GM19035 (cell line): ENCODE measurements around the gene KLHDC10.
"Not testable (repeated sequence)": the region's sequence is repeated elsewhere in the genome, so short reads cannot be mapped to it uniquely, and the experiment has no call there.

Experiments used
- ATAC-seq: cut with Tn5 transposase; IDR thresholded peaks from one replicate; pipeline ENCODE4 v1.9.1; 2021; ENCODE audit not compliant: unreplicated experiment

KLHDC10 gene

GRCh38 chr7:130079846-130080394 lies 9.6 kb downstream of the KLHDC10 start:
- ATAC-seq = no peak

- ATAC-seq = not testable (repeated sequence)
These were observed 13.2 kb downstream of the KLHDC10 start for GRCh38 chr7:130083497-130083896.

- no peak for ATAC-seq
These were observed 13.9 kb downstream of the KLHDC10 start for GRCh38 chr7:130084037-130084875.

GRCh38 chr7:130085235-130085634 lies 14.9 kb downstream of the KLHDC10 start:
- ATAC-seq = not testable (repeated sequence)

- ATAC-seq = no peak
These were observed 16.6 kb downstream of the KLHDC10 start for GRCh38 chr7:130086938-130087337.

GRCh38 chr7:130087364-130087763 lies 17.0 kb downstream of the KLHDC10 start:
- no peak for ATAC-seq

GRCh38 chr7:130090745-130091532 lies 20.6 kb downstream of the KLHDC10 start:
- no peak for ATAC-seq

- no peak for ATAC-seq
These were observed 21.7 kb downstream of the KLHDC10 start for GRCh38 chr7:130091999-130092398.

- no peak for ATAC-seq
These were observed 22.3 kb downstream of the KLHDC10 start for GRCh38 chr7:130092598-130092997.

GRCh38 chr7:130095812-130096211 lies 25.5 kb downstream of the KLHDC10 start:
- ATAC-seq = no peak

- ATAC-seq = no peak
These were observed 26.0 kb downstream of the KLHDC10 start for GRCh38 chr7:130096243-130096827.

GRCh38 chr7:130099331-130099730 lies 29.0 kb downstream of the KLHDC10 start:
- ATAC-seq = no peak

GRCh38 chr7:130102588-130102987 lies 32.3 kb downstream of the KLHDC10 start:
- ATAC-seq = no peak

- no peak for ATAC-seq
These were observed 37.8 kb downstream of the KLHDC10 start for GRCh38 chr7:130107949-130108674.

- no peak for ATAC-seq
These were observed 38.5 kb downstream of the KLHDC10 start for GRCh38 chr7:130108809-130109208.

GRCh38 chr7:130112093-130112492 lies 41.8 kb downstream of the KLHDC10 start:
- ATAC-seq = no peak

GRCh38 chr7:130112662-130113425 lies 42.5 kb downstream of the KLHDC10 start:
- no peak for ATAC-seq

GRCh38 chr7:130113426-130113805 lies 43.1 kb downstream of the KLHDC10 start:
- ATAC-seq = not testable (repeated sequence)

- no peak for ATAC-seq
These were observed 43.6 kb downstream of the KLHDC10 start for GRCh38 chr7:130113887-130114286.

GRCh38 chr7:130114374-130114773 lies 44.0 kb downstream of the KLHDC10 start:
- no peak for ATAC-seq
